ENCODE results near the gene ITGB1BP2.
"Not testable (repeated sequence)": the region's sequence is repeated elsewhere in the genome, so short reads cannot be mapped to it uniquely, and the experiment has no call there.

Gene ITGB1BP2

DNA sequence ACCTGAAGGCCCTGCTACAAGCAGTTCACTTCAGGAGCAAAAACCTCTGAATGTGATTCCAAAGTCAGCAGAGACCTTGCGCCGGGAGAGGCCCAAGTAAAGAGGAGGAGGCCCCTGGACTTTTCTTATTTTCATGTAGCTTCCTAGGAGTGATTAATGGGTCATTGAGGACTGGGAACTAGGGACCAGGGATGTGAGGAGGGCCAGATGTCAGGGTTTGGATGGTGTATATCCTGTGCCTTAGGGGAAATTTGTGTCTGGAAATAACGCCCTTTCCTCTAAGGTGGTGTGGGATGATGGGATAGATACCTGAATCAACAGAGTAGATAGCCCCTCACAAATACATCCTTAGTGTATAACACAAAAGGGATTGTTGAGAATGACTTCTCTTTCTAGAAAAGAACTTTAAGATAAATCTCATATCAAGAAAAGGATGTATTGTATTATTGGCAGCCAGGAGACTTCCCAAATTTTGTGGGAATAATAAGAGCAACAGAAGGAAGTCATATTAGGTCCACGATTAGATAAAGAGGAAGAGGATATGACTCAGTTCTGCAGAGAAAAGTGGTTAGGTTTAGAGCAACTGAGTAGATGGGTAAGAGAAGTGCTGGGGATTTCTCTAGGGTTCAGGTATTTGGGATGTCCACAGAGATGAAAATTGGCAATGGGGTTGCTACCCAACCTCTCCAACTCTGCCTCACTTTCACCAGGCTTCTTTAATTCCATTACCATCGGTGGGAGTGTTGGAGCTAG lies 1.1 kb downstream of the ITGB1BP2 start:
- no peak for DNase-seq

DNA sequence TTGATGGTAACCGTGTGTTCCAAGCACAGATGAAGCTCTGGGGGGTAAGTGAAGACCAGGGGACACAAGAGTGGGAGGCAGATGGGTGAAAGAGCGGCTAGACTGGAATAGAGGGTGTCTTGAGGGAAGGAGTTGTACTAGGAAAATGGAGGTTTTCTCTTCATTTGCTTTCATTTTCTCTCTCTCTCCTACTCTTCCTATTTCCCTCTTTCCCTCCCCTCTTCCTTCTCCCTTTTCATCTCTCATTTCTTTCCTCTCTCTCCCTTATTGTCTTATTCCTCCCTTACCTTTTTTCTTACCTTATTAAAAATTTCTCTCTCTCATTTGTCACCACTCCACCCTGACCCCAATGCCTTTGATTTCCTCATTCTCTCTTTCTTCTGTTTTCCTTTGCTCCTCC lies 3.0 kb downstream of the ITGB1BP2 start:
- no peak for DNase-seq

DNA sequence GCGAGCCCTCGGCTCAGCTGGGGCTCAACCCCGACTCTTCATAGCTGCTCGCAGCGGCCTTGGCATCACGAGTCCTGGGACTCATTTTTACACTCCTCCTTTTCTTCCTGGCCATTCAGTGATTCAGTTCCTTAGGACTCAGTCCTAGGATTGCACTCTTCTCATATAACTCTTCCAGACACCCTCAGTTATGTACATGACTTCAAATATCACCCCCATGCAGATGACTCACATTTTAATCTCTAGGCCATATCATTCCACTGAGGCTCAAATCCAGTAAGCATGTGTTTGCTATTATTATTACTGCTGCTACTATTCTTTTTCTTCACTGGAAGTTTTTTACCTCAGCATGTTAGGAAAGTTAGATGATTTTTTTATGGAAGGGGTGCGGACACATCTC lies 14.4 kb downstream of the ITGB1BP2 start:
- no peak for DNase-seq

- DNase-seq = not testable (repeated sequence)
Measured at GRCh38 chrX:71316959-71317358, 15.4 kb downstream of the ITGB1BP2 start.

DNA sequence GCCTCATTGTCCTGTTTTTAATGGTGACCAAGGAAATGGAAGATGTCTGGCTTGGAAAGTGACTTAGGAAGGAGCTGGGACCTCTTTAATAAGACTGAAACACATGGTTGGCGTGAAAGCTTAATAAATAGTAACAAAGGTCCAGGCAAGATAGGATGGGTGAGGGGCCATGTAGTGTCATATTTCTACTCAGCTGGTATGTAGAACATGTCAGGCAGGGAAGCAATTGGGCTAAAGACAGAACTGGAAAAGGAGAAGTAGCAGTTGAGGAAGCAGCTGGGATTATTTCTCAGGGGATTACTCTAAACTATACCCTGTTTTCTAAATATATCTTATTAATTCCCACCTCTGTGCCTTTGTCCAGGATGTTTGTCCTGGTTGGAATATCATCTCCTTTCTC lies 18.6 kb downstream of the ITGB1BP2 start:
- DNase-seq = no peak

GRCh38 chrX:71321731-71322130 lies 20.2 kb downstream of the ITGB1BP2 start:
- DNase-seq = no peak

GRCh38 chrX:71324452-71324851 lies 22.9 kb downstream of the ITGB1BP2 start:
- not testable (repeated sequence) for DNase-seq

DNA sequence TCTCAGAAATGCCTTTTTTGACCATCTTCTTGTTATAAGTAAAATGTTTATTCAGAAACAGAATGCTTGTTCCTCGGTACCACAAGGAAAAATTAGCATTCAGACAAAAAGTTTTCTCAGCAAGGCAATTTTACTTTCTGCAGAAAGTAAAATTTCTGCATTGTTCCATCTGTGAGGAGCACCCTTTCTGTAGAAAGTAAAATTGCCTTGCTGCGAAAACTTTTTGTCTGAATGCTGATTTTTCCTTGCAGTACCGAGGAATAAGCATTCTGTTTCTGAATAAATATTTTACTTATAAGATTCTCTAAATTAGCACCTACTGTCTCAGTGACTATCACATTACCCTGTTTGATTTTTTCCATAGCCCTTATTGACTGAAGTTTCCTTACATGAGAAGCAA lies 24.8 kb downstream of the ITGB1BP2 start:
- DNase-seq = no peak

DNA sequence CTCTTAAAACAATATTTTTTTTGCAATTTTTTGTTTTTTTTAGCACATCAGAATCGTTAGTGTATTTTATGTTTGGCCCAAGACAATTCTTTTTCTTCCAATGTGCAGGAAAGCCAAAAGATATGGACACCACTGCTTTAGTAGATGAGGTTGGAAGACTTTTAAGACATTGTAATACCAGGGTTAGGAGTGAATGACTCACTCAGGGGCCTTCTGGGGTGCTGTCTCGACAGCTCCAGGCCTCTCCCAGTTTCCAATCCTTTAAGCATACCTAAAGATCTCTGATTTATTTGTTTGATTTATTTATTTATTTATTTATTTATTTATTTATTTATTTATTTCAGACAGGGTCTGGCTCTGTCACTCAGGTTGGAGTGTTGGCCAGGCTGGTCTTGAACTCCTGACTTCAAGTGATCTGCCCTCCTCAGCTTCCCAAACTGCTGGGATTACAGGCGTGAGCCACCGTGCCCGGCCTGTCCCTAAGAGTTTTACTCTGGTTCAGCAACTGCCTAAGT lies 47.7 kb downstream of the ITGB1BP2 start:
- DNase-seq = not testable (repeated sequence)

- DNase-seq = not testable (repeated sequence)
Measured at GRCh38 chrX:71349867-71350266, 48.3 kb downstream of the ITGB1BP2 start.

DNA sequence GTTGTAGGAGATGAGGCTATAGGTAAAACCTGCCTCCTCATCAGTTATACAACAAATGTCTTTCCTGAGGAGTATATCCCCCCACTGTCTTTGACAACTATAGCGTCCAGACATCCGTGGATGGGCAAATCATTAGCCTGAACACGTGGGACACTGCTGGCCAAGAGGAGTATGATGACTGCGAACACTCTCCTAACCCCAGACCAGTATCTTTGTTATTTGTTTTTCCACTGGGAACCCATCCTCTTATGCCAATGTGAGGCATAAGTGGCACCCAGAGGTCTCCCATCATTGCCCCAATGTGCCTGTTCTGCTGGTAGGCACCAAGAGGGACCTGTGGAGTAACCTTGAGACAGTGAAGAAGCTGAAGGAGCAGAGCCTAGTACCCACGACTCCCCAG lies 50.9 kb downstream of the ITGB1BP2 start:
- DNase-seq = not testable (repeated sequence)
